Testis (tissue), 3 donors: ENCODE measurements around the gene SETD2. TPM values are rescaled to one million over a fixed set of nuclear protein-coding genes. Genes with fewer than 3 reads are reported as not detected.
"Not testable (repeated sequence)": the region's sequence is repeated elsewhere in the genome, so short reads cannot be mapped to it uniquely, and the experiment has no call there.

Experiments
- DNase-seq: peaks from one replicate; pipeline ENCODE4 v3.0.0-alpha.2; 2019
- H3K27ac ChIP-seq, 2 donors: fragments of 200-600 bp; sonication (generic); one replicate each; pipeline ENCODE4 v1.5.1; 2019
- H3K27me3 ChIP-seq: fragments of 200-600 bp; sonication (generic); one replicate; pipeline ENCODE4 v1.5.1; 2019
- H3K36me3 ChIP-seq: fragments of 200-600 bp; sonication (generic); one replicate; pipeline ENCODE4 v1.5.1; 2017; ENCODE audit warnings: low read depth; ENCODE audit errors: missing control alignments
- H3K4me1 ChIP-seq: fragments of 200-600 bp; sonication (generic); one replicate; pipeline ENCODE4 v1.5.1; 2019
- H3K4me3 ChIP-seq, 2 donors: fragments of 200-600 bp; sonication (generic); one replicate each; pipeline ENCODE4 v1.5.1; 2017 to 2019
- H3K9me3 ChIP-seq: fragments of 200-600 bp; sonication (generic); one replicate; pipeline ENCODE4 v1.5.1; 2017
- CTCF ChIP-seq, 3 experiments: fragments of 450-650 bp in 2 of 3; fragments of 200-600 bp in 1 of 3; sonication (generic) in 1 of 3; IDR thresholded peaks; one replicate each; pipeline ENCODE4 v1.5.1; 2016 to 2019; ENCODE audit warnings: antibody characterized with exemption in 3 of 3, mild to moderate bottlenecking in 2 of 3, moderate library complexity in 1 of 3
- POLR2A ChIP-seq: fragments of 450-650 bp; IDR thresholded peaks from one replicate; pipeline ENCODE4 v1.6.1; 2017; ENCODE audit warnings: antibody characterized with exemption, mild to moderate bottlenecking, moderate library complexity
- WGBS, 2 donors: methylation state at CpG; one replicate each; pipeline ENCODE4 v1.1.5; 2018; 5-methylcytosine and 5-hydroxymethylcytosine counted together
- intact Hi-C: fragments of 100-400 bp; cut with DNase I; formaldehyde crosslinking; loops from one replicate; pipeline ENCODE4 v1.15.1; 2023; ENCODE audit warnings: low total_unique reads
- polyA plus RNA-seq: library from polyadenylated mRNA; stranded (reverse); fragments of 350-450 nt; fragmentation: Illumina TruSeq; extraction: RNeasy Lipid Tissue Mini Kit (QIAGEN cat#74804); gene quantifications from one replicate; pipeline ENCODE4 v1.2.3, GENCODE V29; 2014; ENCODE audit warnings: low read depth, low replicate concordance; ENCODE audit not compliant: insufficient read depth
- total RNA-seq, 2 donors: library from RNA; depleted of rRNA; stranded (reverse); fragments of >200 nt; gene quantifications; one replicate each; pipeline ENCODE4 v1.2.3, GENCODE V29; 2016

SETD2 gene
- total and polyA plus RNA-seq, 3 donors from 2014 or later, result 37.1 to 95.2 (median 76.7) TPM

GRCh38 chr3:47121409-47121808 lies 42.5 kb downstream of the SETD2 start:
- Histone ChIP-seq H3K36me3 (no peaks in the 10 kb centered on the region), H3K4me1 (no peaks in the 10 kb centered on the region), H3K27me3 (no peaks in the 10 kb centered on the region), H3K4me3 (no peak overlapping the region), H3K27ac (no peak overlapping the region), H3K9me3 (no peaks in the 10 kb centered on the region)
- intact Hi-C loops, result no loop called here
- TF ChIP-seq POLR2A (no peak), CTCF (IDR thresholded peaks at IDR 0.05) (no peak)
- WGBS, 2 donors, result 85 to 93% methylated on average over 3 of the region's 3 CpGs
- DNase-seq, result no peak

- 90 to 100% methylated on average over 1 of the region's 1 CpG for WGBS, 2 donors
- H3K4me3 ChIP-seq, result no peak overlapping the region
Measured at GRCh38 chr3:47120138-47120537, 43.8 kb downstream of the SETD2 start.

GRCh38 chr3:47119387-47119786 lies 44.5 kb downstream of the SETD2 start:
- intact Hi-C loops, H3K4me3 ChIP-seq, H3K27me3 ChIP-seq, H3K27ac ChIP-seq, H3K4me1 ChIP-seq, DNase-seq, H3K36me3 ChIP-seq, H3K9me3 ChIP-seq: not testable (repeated sequence)
- 81 to 90% methylated on average over 5 of the region's 5 CpGs for WGBS, 2 donors

More at GRCh38 chr3:47120138-47120537, 43.8 kb downstream of the SETD2 start:
- no peaks in the 10 kb centered on the region for H3K4me1 ChIP-seq
- intact Hi-C loops, result no loop called here
- no peak for DNase-seq
- TF ChIP-seq CTCF (IDR thresholded peaks at IDR 0.05) (no peak), POLR2A (no peak)
- no peaks in the 10 kb centered on the region for H3K27me3 ChIP-seq
- no peaks in the 10 kb centered on the region for H3K36me3 ChIP-seq
- no peak overlapping the region for H3K27ac ChIP-seq
- no peaks in the 10 kb centered on the region for H3K9me3 ChIP-seq

- no peak overlapping the region for H3K27ac ChIP-seq
- intact Hi-C loops, result no loop called here
- no peaks in the 10 kb centered on the region for H3K27me3 ChIP-seq
- H3K36me3 ChIP-seq, result no peaks in the 10 kb centered on the region
- 72 to 81% methylated on average over 3 of the region's 3 CpGs for WGBS, 2 donors
- TF ChIP-seq POLR2A, result no peak
- TF ChIP-seq CTCF (IDR thresholded peaks at IDR 0.05), result no peak
- H3K9me3 ChIP-seq, result no peaks in the 10 kb centered on the region
- no peak for DNase-seq
- H3K4me1 ChIP-seq, result peaks cover 5% of the 10 kb centered on the region
- no peak overlapping the region for H3K4me3 ChIP-seq
Measured at GRCh38 chr3:47117807-47118364, 46.0 kb downstream of the SETD2 start.

GRCh38 chr3:47115524-47115923 lies 48.4 kb downstream of the SETD2 start:
- H3K27me3 ChIP-seq, H3K36me3 ChIP-seq, H3K4me3 ChIP-seq, DNase-seq, H3K9me3 ChIP-seq, H3K4me1 ChIP-seq, intact Hi-C loops, H3K27ac ChIP-seq: not testable (repeated sequence)
- WGBS, 2 donors, result 95 to 96% methylated on average over 2 of the region's 2 CpGs

GRCh38 chr3:47113669-47114365 lies 50.1 kb downstream of the SETD2 start:
- 90 to 91% methylated on average over 5 of the region's 5 CpGs for WGBS, 2 donors
- TF ChIP-seq CTCF (IDR thresholded peaks at IDR 0.05) (no peak), POLR2A (no peak)
- H3K27ac ChIP-seq, result no peak overlapping the region
- H3K36me3 ChIP-seq, result no peaks in the 10 kb centered on the region
- H3K4me3 ChIP-seq, result no peak overlapping the region
- no peak for DNase-seq
- H3K4me1 ChIP-seq, result peaks cover 5% of the 10 kb centered on the region
- intact Hi-C loops, result no loop called here
- no peaks in the 10 kb centered on the region for H3K9me3 ChIP-seq
- no peaks in the 10 kb centered on the region for H3K27me3 ChIP-seq
